Chondrocyte (in vitro differentiated cells): ENCODE data around the gene NUDT3. TPM values are rescaled to one million over a fixed set of nuclear protein-coding genes. Genes with fewer than 3 reads are reported as not detected.

ENCODE experiments used
- DNase-seq: peaks from one replicate; pipeline ENCODE4 v3.0.0; 2021; ENCODE audit warnings: mixed read lengths, low spot score
- H3K27ac Mint-ChIP-seq: one replicate; pipeline ENCODE4 v1.8.0; 2021; ENCODE audit warnings: mild to moderate bottlenecking, moderate library complexity, mixed read lengths; ENCODE audit not compliant: unreplicated experiment
- H3K27me3 Mint-ChIP-seq: 2 replicates; pipeline ENCODE4 v1.8.0; 2021; ENCODE audit warnings: low read depth, mixed read lengths
- H3K36me3 Mint-ChIP-seq: 2 replicates; pipeline ENCODE4 v1.8.0; 2021; ENCODE audit warnings: low read depth, mixed read lengths
- H3K4me1 Mint-ChIP-seq: 2 replicates; pipeline ENCODE4 v1.8.0; 2021; ENCODE audit warnings: low read depth, mild to moderate bottlenecking, mixed read lengths
- H3K4me3 Mint-ChIP-seq: one replicate; pipeline ENCODE4 v1.8.0; 2021; ENCODE audit warnings: mild to moderate bottlenecking, moderate library complexity, mixed read lengths; ENCODE audit not compliant: unreplicated experiment
- H3K9me3 Mint-ChIP-seq: 2 replicates; pipeline ENCODE4 v1.8.0; 2021; ENCODE audit warnings: low read depth, mixed read lengths
- total RNA-seq: library from RNA; stranded (reverse); gene quantifications from 3 replicates; pipeline ENCODE4 v1.2.1, GENCODE V29; 2021
- TF ChIP-seq, protein P1 (sequence below): fragments of 200-600 bp; sonication (generic); IDR thresholded peaks from 2 replicates; pipeline ENCODE4 v1.5.0; 2021; ENCODE audit warnings: antibody characterized with exemption, mild to moderate bottlenecking, moderate library complexity

NUDT3 gene
- total RNA-seq, 1 donor from 2014 or later: 22.0 TPM

GRCh38 chr6:34240329-34241248 lies 151.9 kb downstream of the NUDT3 start:
- DNase-seq: peak; percentile 78
- peaks cover 40% of the 10 kb centered on the region for H3K4me1 Mint-ChIP-seq
- no peak overlapping the region for H3K4me3 Mint-ChIP-seq
- no peak overlapping the region for H3K27ac Mint-ChIP-seq
- TF ChIP-seq, protein P1, sequence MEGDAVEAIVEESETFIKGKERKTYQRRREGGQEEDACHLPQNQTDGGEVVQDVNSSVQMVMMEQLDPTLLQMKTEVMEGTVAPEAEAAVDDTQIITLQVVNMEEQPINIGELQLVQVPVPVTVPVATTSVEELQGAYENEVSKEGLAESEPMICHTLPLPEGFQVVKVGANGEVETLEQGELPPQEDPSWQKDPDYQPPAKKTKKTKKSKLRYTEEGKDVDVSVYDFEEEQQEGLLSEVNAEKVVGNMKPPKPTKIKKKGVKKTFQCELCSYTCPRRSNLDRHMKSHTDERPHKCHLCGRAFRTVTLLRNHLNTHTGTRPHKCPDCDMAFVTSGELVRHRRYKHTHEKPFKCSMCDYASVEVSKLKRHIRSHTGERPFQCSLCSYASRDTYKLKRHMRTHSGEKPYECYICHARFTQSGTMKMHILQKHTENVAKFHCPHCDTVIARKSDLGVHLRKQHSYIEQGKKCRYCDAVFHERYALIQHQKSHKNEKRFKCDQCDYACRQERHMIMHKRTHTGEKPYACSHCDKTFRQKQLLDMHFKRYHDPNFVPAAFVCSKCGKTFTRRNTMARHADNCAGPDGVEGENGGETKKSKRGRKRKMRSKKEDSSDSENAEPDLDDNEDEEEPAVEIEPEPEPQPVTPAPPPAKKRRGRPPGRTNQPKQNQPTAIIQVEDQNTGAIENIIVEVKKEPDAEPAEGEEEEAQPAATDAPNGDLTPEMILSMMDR: no peak
- no peaks in the 10 kb centered on the region for H3K27me3 Mint-ChIP-seq
- no peaks in the 10 kb centered on the region for H3K9me3 Mint-ChIP-seq
- H3K36me3 Mint-ChIP-seq: peaks cover 1% of the 10 kb centered on the region

DNA sequence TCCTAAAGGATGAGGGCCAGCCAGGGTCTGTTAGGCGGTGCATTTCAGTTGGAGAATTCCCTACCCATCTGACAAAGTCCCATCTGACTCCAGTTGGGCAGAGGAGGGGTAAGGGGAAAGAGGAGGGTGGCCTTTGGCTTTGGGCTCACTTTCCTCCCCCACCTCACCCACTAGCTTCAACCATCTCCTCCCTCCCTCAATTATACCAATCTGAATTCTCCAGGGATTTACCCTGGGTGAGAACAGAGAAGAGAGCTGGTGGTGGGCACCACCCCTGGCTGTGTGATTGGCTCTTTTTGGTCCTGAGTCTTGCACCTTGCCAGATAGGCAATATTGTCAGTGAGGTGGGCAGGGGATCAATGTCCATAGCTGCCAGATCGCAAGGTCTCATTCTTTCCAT lies 152.6 kb downstream of the NUDT3 start:
- no peak for DNase-seq
- TF ChIP-seq, protein P1: no peak
- Mint-ChIP-seq H3K4me3 (no peak overlapping the region), H3K27ac (no peak overlapping the region), H3K27me3 (no peaks in the 10 kb centered on the region), H3K4me1 (peaks cover 33% of the 10 kb centered on the region), H3K9me3 (no peaks in the 10 kb centered on the region), H3K36me3 (peaks cover 1% of the 10 kb centered on the region)

DNA sequence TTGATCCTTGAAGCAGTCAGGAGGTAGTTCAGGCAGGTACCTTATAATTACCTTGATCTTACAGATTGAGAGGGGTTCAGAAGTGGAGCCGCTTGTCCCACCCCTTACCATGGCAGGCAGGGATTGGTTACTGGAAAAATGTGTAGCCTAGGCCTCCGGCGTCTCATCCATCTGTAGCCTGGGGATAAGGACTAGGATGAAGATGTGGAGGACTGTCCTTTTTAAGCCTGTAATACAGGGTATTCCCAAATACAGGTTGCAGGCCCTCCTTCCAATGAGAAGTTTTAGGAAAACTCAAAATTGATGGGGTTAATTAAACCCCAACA lies 153.0 kb downstream of the NUDT3 start:
- Mint-ChIP-seq H3K4me3 (no peak overlapping the region), H3K9me3 (no peaks in the 10 kb centered on the region), H3K4me1 (peaks cover 28% of the 10 kb centered on the region), H3K27me3 (no peaks in the 10 kb centered on the region), H3K36me3 (peaks cover 1% of the 10 kb centered on the region), H3K27ac (no peak overlapping the region)
- peak; percentile 27 for DNase-seq
- TF ChIP-seq, protein P1: no peak

- peak overlapping the region; percentile 52 for H3K4me3 Mint-ChIP-seq
- peak; percentile 36 for DNase-seq
- H3K27ac Mint-ChIP-seq: no peak overlapping the region
- H3K36me3 Mint-ChIP-seq: peaks cover 1% of the 10 kb centered on the region
- no peaks in the 10 kb centered on the region for H3K9me3 Mint-ChIP-seq
- peaks cover 23% of the 10 kb centered on the region for H3K4me1 Mint-ChIP-seq
- TF ChIP-seq, protein P1: no peak
- no peaks in the 10 kb centered on the region for H3K27me3 Mint-ChIP-seq
Measured at GRCh38 chr6:34238585-34239499, 153.6 kb downstream of the NUDT3 start.
